GM23338 (cell line): Measurements from ENCODE around the gene TPK1. TPM values are rescaled to one million over a fixed set of nuclear protein-coding genes. Genes with fewer than 3 reads are reported as not detected.

ENCODE experiments used
- ATAC-seq: fragments of 200-7000 bp; cut with Tn5 transposase; 3 replicates; pipeline ENCODE4 v1.9.1; 2020
- DNase-seq: peaks from one replicate; pipeline ENCODE4 v3.0.0-alpha.2; 2015; ENCODE audit warnings: low spot score
- H2AFZ ChIP-seq: fragments of 200-600 bp; sonication (generic); 2 replicates; pipeline ENCODE4 v1.8.0; 2016; ENCODE audit warnings: antibody characterized with exemption, mild to moderate bottlenecking, moderate library complexity
- H3F3A ChIP-seq: fragments of 200-600 bp; sonication (generic); replicated peaks from 2 replicates; pipeline ENCODE4 v1.8.0; 2017; ENCODE audit warnings: antibody characterized with exemption, mixed run types, low read depth
- H3K27ac ChIP-seq: fragments of 200-600 bp; sonication (generic); 2 replicates; pipeline ENCODE4 v1.6.1; 2016; ENCODE audit warnings: low read depth
- H3K27me3 ChIP-seq: fragments of 200-600 bp; sonication (generic); 2 replicates; pipeline ENCODE4 v1.8.0; 2016; ENCODE audit warnings: mild to moderate bottlenecking, mixed run types, moderate library complexity; ENCODE audit not compliant: insufficient read depth
- H3K36me3 ChIP-seq: fragments of 200-600 bp; sonication (generic); 2 replicates; pipeline ENCODE4 v1.8.0; 2016; ENCODE audit warnings: mild to moderate bottlenecking; ENCODE audit not compliant: insufficient read depth
- H3K4me1 ChIP-seq: fragments of 200-600 bp; sonication (generic); 2 replicates; pipeline ENCODE4 v1.8.0; 2016; ENCODE audit warnings: mild to moderate bottlenecking, moderate library complexity; ENCODE audit not compliant: insufficient read depth
- H3K4me2 ChIP-seq: fragments of 200-600 bp; sonication (generic); 2 replicates; pipeline ENCODE4 v1.7.1; 2017; ENCODE audit warnings: mixed run types
- H3K4me3 ChIP-seq: fragments of 200-600 bp; sonication (generic); 2 replicates; pipeline ENCODE4 v1.6.1; 2016; ENCODE audit warnings: mixed run types
- H3K79me2 ChIP-seq: fragments of 200-600 bp; sonication (generic); replicated peaks from 2 replicates; pipeline ENCODE4 v1.8.0; 2017; ENCODE audit warnings: mild to moderate bottlenecking; ENCODE audit not compliant: insufficient read depth
- H3K9me2 ChIP-seq: fragments of 200-600 bp; sonication (generic); 2 replicates; pipeline ENCODE4 v1.8.0; 2017; ENCODE audit not compliant: insufficient read depth
- H4K20me1 ChIP-seq: fragments of 200-600 bp; sonication (generic); replicated peaks from 2 replicates; pipeline ENCODE4 v1.8.0; 2017; ENCODE audit warnings: mild to moderate bottlenecking; ENCODE audit not compliant: insufficient read depth
- H3K27ac Mint-ChIP-seq: 2 replicates; pipeline ENCODE4 v1.8.0; 2020; ENCODE audit warnings: inconsistent platforms, mild to moderate bottlenecking, moderate library complexity, mixed read lengths
- H3K27me3 Mint-ChIP-seq: 3 replicates; pipeline ENCODE4 v1.8.0; 2022; ENCODE audit warnings: low read depth, mild to moderate bottlenecking, moderate library complexity, mixed read lengths, inconsistent platforms; ENCODE audit not compliant: insufficient read depth, poor library complexity
- H3K36me3 Mint-ChIP-seq: 3 replicates; pipeline ENCODE4 v1.8.0; 2021; ENCODE audit warnings: low read depth, mild to moderate bottlenecking, inconsistent platforms, moderate library complexity, mixed read lengths
- H3K4me1 Mint-ChIP-seq: 3 replicates; pipeline ENCODE4 v1.8.0; 2020; ENCODE audit warnings: mild to moderate bottlenecking, inconsistent platforms, mixed read lengths
- H3K4me3 Mint-ChIP-seq: 3 replicates; pipeline ENCODE4 v1.8.0; 2021; ENCODE audit warnings: moderate library complexity, mild to moderate bottlenecking, inconsistent platforms, mixed read lengths
- H3K9me3 Mint-ChIP-seq: 3 replicates; pipeline ENCODE4 v1.8.0; 2020; ENCODE audit warnings: moderate library complexity, mild to moderate bottlenecking, inconsistent platforms, mixed read lengths
- CREB1 ChIP-seq: fragments of 250-450 bp; sonication (Bioruptor Pico); IDR thresholded peaks from 2 replicates; pipeline ENCODE4 v1.5.0; 2020; ENCODE audit warnings: low read depth, mild to moderate bottlenecking, moderate library complexity
- EZH2 ChIP-seq: fragments of 200-600 bp; sonication (generic); IDR thresholded peaks from one replicate; pipeline ENCODE4 v1.8.0; 2017; ENCODE audit warnings: antibody characterized with exemption, mild to moderate bottlenecking, low read depth; ENCODE audit not compliant: unreplicated experiment
- EZH2phosphoT487 ChIP-seq: fragments of 200-600 bp; sonication (generic); IDR thresholded peaks from one replicate; pipeline ENCODE4 v1.8.1; 2018; ENCODE audit warnings: antibody characterized with exemption; ENCODE audit not compliant: unreplicated experiment
- JUNB ChIP-seq: IDR thresholded peaks from one replicate; pipeline ENCODE4 v1.6.1; 2016; ENCODE audit warnings: antibody characterized with exemption; ENCODE audit not compliant: unreplicated experiment
- NANOG ChIP-seq: IDR thresholded peaks from 2 replicates; pipeline ENCODE4 v1.6.1; 2016; ENCODE audit warnings: antibody characterized with exemption, borderline replicate concordance
- POLR2AphosphoS5 ChIP-seq: IDR thresholded peaks from 2 replicates; pipeline ENCODE4 v1.6.1; 2016; ENCODE audit warnings: antibody characterized with exemption, low read depth
- STAT1 ChIP-seq: IDR thresholded peaks from one replicate; pipeline ENCODE4 v1.6.1; 2016; ENCODE audit warnings: antibody characterized with exemption; ENCODE audit not compliant: unreplicated experiment
- ZNF114 ChIP-seq: fragments of 250-450 bp; sonication (Bioruptor Pico); IDR thresholded peaks from 2 replicates; pipeline ENCODE4 v1.5.0; 2020; ENCODE audit warnings: mild to moderate bottlenecking, moderate library complexity
- ZNF331 ChIP-seq: fragments of 250-450 bp; sonication (Bioruptor Pico); IDR thresholded peaks from 2 replicates; pipeline ENCODE4 v1.5.0; 2020; ENCODE audit warnings: low read depth, mild to moderate bottlenecking, moderate library complexity
- polyA plus RNA-seq: library from polyadenylated mRNA; unstranded; fragments of >200 nt; fragmentation: Nextera tagmentation; extraction: Ambion mirVana; gene quantifications from 2 replicates; pipeline ENCODE4 v1.2.1, GENCODE V29; 2016
- total RNA-seq: library from RNA; depleted of rRNA; stranded (reverse); fragments of >200 nt; shearing (Covaris generic); gene quantifications from 2 replicates; pipeline ENCODE4 v1.2.3, GENCODE V29; 2014
- TF ChIP-seq, protein P1 (sequence below), 2 experiments: fragments of 200-600 bp in 1 of 2; sonication (generic) in 1 of 2; conservative IDR thresholded peaks; 2 replicates each; pipeline versions ENCODE4 v1.5.1 to v1.6.1; 2016 to 2017; ENCODE audit warnings: antibody characterized with exemption in 2 of 2, low read depth in 2 of 2, mild to moderate bottlenecking in 2 of 2, moderate library complexity in 1 of 2
- TF ChIP-seq, protein P2 (sequence below): IDR thresholded peaks from one replicate; pipeline ENCODE4 v1.6.1; 2018; ENCODE audit warnings: antibody characterized with exemption; ENCODE audit not compliant: unreplicated experiment
- TF ChIP-seq, protein P3 (sequence below): IDR thresholded peaks from 2 replicates; pipeline ENCODE4 v1.6.1; 2016; ENCODE audit warnings: antibody characterized with exemption
- TF ChIP-seq, protein P4 (sequence below): fragments of 250-450 bp; sonication (Bioruptor Pico); IDR thresholded peaks from 2 replicates; pipeline ENCODE4 v1.5.0; 2020; ENCODE audit warnings: mild to moderate bottlenecking, moderate library complexity

The TPK1 gene
- total and polyA plus RNA-seq, 2 experiments from 2014 or later, result 2.6 to 2.9 TPM

DNA sequence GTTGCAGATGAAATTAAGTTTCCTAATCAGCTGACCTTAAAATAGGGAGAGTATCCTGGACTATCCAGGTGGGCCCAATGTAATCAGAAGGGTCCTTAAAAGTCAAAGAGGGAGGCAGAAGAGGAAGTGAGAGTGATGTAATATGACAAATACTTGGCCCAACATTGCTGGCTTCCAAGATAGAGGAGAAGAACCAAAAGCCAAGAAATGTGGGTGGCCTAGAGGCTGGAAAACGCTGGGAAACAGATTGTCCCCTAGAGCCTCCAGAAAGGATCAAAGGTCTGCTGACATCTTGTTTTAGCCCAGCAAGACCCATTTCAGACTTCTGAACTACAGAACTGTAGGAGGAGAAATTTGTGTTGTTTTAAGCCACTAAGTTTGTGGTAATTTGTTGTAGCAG, 352.7 kb downstream of the TPK1 start:
- H4K20me1 ChIP-seq, result no peaks in the 10 kb centered on the region
- H3K9me2 ChIP-seq, result no peaks in the 10 kb centered on the region
- Mint-ChIP-seq H3K9me3 (no peaks in the 10 kb centered on the region), H3K36me3 (no peaks in the 10 kb centered on the region), H3K4me3 (no peak overlapping the region), H3K27ac (no peak overlapping the region), H3K4me1 (peaks cover 19% of the 10 kb centered on the region), H3K27me3 (peaks cover 2% of the 10 kb centered on the region)
- no peaks in the 10 kb centered on the region for H3K36me3 ChIP-seq
- DNase-seq, result no peak
- H2AFZ ChIP-seq, result no peak overlapping the region
- no peaks in the 10 kb centered on the region for H3K27me3 ChIP-seq
- TF ChIP-seq, protein P1, sequence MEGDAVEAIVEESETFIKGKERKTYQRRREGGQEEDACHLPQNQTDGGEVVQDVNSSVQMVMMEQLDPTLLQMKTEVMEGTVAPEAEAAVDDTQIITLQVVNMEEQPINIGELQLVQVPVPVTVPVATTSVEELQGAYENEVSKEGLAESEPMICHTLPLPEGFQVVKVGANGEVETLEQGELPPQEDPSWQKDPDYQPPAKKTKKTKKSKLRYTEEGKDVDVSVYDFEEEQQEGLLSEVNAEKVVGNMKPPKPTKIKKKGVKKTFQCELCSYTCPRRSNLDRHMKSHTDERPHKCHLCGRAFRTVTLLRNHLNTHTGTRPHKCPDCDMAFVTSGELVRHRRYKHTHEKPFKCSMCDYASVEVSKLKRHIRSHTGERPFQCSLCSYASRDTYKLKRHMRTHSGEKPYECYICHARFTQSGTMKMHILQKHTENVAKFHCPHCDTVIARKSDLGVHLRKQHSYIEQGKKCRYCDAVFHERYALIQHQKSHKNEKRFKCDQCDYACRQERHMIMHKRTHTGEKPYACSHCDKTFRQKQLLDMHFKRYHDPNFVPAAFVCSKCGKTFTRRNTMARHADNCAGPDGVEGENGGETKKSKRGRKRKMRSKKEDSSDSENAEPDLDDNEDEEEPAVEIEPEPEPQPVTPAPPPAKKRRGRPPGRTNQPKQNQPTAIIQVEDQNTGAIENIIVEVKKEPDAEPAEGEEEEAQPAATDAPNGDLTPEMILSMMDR (conservative IDR thresholded peaks at IDR 0.05; ENCODE audit: low read depth in 2 of 2), result no peak
- no peak for TF ChIP-seq EZH2phosphoT487
- TF ChIP-seq EZH2, result no peak
- TF ChIP-seq, protein P2, sequence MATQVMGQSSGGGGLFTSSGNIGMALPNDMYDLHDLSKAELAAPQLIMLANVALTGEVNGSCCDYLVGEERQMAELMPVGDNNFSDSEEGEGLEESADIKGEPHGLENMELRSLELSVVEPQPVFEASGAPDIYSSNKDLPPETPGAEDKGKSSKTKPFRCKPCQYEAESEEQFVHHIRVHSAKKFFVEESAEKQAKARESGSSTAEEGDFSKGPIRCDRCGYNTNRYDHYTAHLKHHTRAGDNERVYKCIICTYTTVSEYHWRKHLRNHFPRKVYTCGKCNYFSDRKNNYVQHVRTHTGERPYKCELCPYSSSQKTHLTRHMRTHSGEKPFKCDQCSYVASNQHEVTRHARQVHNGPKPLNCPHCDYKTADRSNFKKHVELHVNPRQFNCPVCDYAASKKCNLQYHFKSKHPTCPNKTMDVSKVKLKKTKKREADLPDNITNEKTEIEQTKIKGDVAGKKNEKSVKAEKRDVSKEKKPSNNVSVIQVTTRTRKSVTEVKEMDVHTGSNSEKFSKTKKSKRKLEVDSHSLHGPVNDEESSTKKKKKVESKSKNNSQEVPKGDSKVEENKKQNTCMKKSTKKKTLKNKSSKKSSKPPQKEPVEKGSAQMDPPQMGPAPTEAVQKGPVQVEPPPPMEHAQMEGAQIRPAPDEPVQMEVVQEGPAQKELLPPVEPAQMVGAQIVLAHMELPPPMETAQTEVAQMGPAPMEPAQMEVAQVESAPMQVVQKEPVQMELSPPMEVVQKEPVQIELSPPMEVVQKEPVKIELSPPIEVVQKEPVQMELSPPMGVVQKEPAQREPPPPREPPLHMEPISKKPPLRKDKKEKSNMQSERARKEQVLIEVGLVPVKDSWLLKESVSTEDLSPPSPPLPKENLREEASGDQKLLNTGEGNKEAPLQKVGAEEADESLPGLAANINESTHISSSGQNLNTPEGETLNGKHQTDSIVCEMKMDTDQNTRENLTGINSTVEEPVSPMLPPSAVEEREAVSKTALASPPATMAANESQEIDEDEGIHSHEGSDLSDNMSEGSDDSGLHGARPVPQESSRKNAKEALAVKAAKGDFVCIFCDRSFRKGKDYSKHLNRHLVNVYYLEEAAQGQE, result no peak
- TF ChIP-seq NANOG, result no peak
- no peak for TF ChIP-seq JUNB
- TF ChIP-seq CREB1 (CRISPR knock-in tag), result no peak
- TF ChIP-seq ZNF331 (CRISPR knock-in tag), result no peak
- TF ChIP-seq, protein P3, sequence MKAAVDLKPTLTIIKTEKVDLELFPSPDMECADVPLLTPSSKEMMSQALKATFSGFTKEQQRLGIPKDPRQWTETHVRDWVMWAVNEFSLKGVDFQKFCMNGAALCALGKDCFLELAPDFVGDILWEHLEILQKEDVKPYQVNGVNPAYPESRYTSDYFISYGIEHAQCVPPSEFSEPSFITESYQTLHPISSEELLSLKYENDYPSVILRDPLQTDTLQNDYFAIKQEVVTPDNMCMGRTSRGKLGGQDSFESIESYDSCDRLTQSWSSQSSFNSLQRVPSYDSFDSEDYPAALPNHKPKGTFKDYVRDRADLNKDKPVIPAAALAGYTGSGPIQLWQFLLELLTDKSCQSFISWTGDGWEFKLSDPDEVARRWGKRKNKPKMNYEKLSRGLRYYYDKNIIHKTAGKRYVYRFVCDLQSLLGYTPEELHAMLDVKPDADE, result no peak
- TF ChIP-seq, protein P4, sequence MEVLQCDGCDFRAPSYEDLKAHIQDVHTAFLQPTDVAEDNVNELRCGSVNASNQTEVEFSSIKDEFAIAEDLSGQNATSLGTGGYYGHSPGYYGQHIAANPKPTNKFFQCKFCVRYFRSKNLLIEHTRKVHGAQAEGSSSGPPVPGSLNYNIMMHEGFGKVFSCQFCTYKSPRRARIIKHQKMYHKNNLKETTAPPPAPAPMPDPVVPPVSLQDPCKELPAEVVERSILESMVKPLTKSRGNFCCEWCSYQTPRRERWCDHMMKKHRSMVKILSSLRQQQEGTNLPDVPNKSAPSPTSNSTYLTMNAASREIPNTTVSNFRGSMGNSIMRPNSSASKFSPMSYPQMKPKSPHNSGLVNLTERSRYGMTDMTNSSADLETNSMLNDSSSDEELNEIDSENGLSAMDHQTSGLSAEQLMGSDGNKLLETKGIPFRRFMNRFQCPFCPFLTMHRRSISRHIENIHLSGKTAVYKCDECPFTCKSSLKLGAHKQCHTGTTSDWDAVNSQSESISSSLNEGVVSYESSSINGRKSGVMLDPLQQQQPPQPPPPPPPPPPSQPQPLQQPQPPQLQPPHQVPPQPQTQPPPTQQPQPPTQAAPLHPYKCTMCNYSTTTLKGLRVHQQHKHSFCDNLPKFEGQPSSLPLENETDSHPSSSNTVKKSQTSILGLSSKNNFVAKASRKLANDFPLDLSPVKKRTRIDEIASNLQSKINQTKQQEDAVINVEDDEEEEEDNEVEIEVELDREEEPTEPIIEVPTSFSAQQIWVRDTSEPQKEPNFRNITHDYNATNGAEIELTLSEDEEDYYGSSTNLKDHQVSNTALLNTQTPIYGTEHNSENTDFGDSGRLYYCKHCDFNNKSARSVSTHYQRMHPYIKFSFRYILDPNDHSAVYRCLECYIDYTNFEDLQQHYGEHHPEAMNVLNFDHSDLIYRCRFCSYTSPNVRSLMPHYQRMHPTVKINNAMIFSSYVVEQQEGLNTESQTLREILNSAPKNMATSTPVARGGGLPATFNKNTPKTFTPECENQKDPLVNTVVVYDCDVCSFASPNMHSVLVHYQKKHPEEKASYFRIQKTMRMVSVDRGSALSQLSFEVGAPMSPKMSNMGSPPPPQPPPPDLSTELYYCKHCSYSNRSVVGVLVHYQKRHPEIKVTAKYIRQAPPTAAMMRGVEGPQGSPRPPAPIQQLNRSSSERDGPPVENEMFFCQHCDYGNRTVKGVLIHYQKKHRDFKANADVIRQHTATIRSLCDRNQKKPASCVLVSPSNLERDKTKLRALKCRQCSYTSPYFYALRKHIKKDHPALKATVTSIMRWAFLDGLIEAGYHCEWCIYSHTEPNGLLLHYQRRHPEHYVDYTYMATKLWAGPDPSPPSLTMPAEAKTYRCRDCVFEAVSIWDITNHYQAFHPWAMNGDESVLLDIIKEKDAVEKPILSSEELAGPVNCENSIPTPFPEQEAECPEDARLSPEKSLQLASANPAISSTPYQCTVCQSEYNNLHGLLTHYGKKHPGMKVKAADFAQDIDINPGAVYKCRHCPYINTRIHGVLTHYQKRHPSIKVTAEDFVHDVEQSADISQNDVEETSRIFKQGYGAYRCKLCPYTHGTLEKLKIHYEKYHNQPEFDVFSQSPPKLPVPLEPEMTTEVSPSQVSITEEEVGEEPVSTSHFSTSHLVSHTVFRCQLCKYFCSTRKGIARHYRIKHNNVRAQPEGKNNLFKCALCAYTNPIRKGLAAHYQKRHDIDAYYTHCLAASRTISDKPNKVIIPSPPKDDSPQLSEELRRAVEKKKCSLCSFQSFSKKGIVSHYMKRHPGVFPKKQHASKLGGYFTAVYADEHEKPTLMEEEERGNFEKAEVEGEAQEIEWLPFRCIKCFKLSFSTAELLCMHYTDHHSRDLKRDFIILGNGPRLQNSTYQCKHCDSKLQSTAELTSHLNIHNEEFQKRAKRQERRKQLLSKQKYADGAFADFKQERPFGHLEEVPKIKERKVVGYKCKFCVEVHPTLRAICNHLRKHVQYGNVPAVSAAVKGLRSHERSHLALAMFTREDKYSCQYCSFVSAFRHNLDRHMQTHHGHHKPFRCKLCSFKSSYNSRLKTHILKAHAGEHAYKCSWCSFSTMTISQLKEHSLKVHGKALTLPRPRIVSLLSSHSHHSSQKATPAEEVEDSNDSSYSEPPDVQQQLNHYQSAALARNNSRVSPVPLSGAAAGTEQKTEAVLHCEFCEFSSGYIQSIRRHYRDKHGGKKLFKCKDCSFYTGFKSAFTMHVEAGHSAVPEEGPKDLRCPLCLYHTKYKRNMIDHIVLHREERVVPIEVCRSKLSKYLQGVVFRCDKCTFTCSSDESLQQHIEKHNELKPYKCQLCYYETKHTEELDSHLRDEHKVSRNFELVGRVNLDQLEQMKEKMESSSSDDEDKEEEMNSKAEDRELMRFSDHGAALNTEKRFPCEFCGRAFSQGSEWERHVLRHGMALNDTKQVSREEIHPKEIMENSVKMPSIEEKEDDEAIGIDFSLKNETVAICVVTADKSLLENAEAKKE, result no peak
- no peak for TF ChIP-seq ZNF114 (CRISPR knock-in tag)
- TF ChIP-seq STAT1, result no peak
- TF ChIP-seq POLR2AphosphoS5, result no peak
- no peak overlapping the region for H3K4me2 ChIP-seq
- no peak overlapping the region for H3K4me3 ChIP-seq
- no peak for ATAC-seq
- H3F3A ChIP-seq, result no peaks in the 10 kb centered on the region
- peaks cover 12% of the 10 kb centered on the region for H3K4me1 ChIP-seq
- H3K79me2 ChIP-seq, result no peaks in the 10 kb centered on the region
- no peak overlapping the region for H3K27ac ChIP-seq
